Superior temporal gyrus (tissue), 1 donor: ENCODE measurements around the gene NPTXR.

Experiments
- DNase-seq: peaks from one replicate; pipeline ENCODE4 v3.0.0-alpha.2; 2016; ENCODE audit errors: extremely low spot score

NPTXR gene

DNA sequence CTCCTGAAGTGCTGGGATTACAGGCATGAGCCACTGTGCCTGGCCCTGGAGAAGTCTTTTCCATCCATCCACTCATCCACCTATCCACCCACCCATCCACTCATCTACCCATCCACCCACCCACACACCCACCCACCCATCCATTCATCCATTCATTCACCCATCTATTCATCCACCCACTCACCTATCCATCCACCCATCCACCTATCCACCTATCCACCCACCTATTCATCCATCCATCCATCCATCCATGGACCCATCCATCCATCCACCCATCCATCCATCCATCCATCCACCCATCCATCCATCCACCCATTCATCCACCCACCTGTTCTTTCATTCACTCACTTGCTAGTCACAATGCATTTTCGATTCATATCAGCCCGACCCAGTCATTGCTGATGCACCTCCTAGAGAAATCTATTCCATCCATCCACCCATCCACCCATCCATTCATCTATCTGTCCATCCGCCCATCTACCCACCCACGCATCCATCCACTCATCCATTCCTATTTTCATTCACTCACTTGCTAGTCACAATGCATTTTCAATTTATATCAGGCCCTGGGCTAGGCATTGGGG, 70.4 kb downstream of the NPTXR start:
- DNase-seq = no peak

DNA sequence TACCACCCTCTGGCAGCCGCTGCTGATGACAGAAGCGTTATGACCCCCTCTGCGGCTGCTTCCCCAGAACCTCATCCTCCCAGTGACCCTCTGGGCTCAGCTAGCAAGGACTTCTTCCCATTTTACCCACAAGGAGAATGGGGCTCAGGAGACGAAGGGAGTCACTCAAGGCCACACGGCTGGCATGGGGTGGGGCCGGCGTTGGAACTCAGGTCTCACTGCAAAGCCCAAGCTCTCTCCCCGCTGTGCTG, 71.3 kb downstream of the NPTXR start:
- DNase-seq = no peak

DNA sequence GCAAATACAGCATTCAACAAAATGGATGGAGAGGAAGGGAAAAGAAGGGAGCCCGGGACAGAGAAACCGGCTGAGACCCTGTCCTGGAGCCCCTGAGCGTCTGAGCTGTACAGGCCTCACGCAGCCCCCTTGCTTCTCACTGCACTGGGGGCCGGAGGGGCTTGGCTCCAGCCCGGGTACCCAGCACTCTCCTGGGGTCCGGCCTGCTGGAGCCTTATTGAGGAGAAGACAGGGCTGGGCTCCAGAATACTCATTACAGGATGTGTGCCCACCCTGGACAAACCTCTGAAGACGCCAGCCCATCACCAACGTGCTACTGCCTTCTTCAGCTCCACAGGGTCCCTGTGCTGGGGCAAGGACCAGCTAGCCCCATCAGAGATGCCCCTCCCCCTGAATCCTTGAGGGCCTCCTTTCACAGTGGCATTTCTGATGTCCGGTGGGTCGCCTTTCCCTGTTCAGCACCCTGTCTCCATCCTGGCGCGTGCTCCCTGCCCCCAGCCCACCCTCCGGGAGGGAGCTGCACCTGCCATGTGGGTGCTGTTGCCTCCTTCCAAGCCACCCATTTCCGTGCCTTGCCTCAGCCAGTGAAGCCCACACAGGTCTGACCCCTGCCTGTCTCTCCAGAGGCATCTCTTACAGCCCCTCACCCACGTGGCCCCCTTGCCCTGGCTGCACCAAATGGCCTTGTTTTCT, 73.4 kb downstream of the NPTXR start:
- no peak for DNase-seq
